Activated CD4-positive, alpha-beta T cell treated with anti-CD3 and anti-CD28 coated beads for 48 hours (primary cell): ENCODE results near the gene STARD9.
A peak's percentile ranks its signal among the peaks of the same experiment; 100 is the strongest.

Source experiments
- DNase-seq: peaks from one replicate; pipeline ENCODE4 v3.0.0-alpha.2; 2020

The STARD9 gene

GRCh38 chr15:42632105-42632675, 56.8 kb downstream of the STARD9 start:
- DNase-seq, result no peak

GRCh38 chr15:42640109-42640508, 64.7 kb downstream of the STARD9 start:
- DNase-seq, result no peak

GRCh38 chr15:42650208-42651066, 75.0 kb downstream of the STARD9 start:
- DNase-seq, result peak; percentile 73

- DNase-seq, result no peak
These were observed 90.4 kb downstream of the STARD9 start for GRCh38 chr15:42665827-42666226.

GRCh38 chr15:42667855-42668254, 92.4 kb downstream of the STARD9 start:
- no peak for DNase-seq

- DNase-seq, result no peak
These were observed 95.0 kb downstream of the STARD9 start for GRCh38 chr15:42670451-42670850.

- no peak for DNase-seq
These were observed 97.0 kb downstream of the STARD9 start for GRCh38 chr15:42672444-42672843.

- no peak for DNase-seq
These were observed 99.1 kb downstream of the STARD9 start for GRCh38 chr15:42674472-42674871.

GRCh38 chr15:42675021-42675420, 99.6 kb downstream of the STARD9 start:
- no peak for DNase-seq

GRCh38 chr15:42679285-42680141, 104.1 kb downstream of the STARD9 start:
- DNase-seq, result no peak

GRCh38 chr15:42680142-42680482, 104.7 kb downstream of the STARD9 start:
- peak; percentile 81 for DNase-seq

GRCh38 chr15:42681119-42681518, 105.7 kb downstream of the STARD9 start:
- DNase-seq, result no peak

GRCh38 chr15:42686281-42686680, 110.9 kb downstream of the STARD9 start:
- no peak for DNase-seq

GRCh38 chr15:42687740-42688139, 112.3 kb downstream of the STARD9 start:
- DNase-seq, result no peak

- no peak for DNase-seq
These were observed 112.9 kb downstream of the STARD9 start for GRCh38 chr15:42688301-42688700.

GRCh38 chr15:42691308-42691707, 115.9 kb downstream of the STARD9 start:
- DNase-seq, result peak; percentile 18

- no peak for DNase-seq
These were observed 116.4 kb downstream of the STARD9 start for GRCh38 chr15:42691770-42692169.

GRCh38 chr15:42692536-42692935, 117.1 kb downstream of the STARD9 start:
- no peak for DNase-seq

- no peak for DNase-seq
These were observed 117.6 kb downstream of the STARD9 start for GRCh38 chr15:42692997-42693396.

- no peak for DNase-seq
These were observed 118.1 kb downstream of the STARD9 start for GRCh38 chr15:42693496-42693895.

- no peak for DNase-seq
These were observed 118.5 kb downstream of the STARD9 start for GRCh38 chr15:42693942-42694341.

GRCh38 chr15:42694398-42694797, 119.0 kb downstream of the STARD9 start:
- no peak for DNase-seq

GRCh38 chr15:42695527-42696071, 120.2 kb downstream of the STARD9 start:
- no peak for DNase-seq
